Forelimb muscle (tissue), 1 donor: ENCODE results near the gene SVOPL. TPM values are rescaled to one million over a fixed set of nuclear protein-coding genes. Genes with fewer than 3 reads are reported as not detected.
"Not testable (repeated sequence)": the region's sequence is repeated elsewhere in the genome, so short reads cannot be mapped to it uniquely, and the experiment has no call there.

Experiments
- DNase-seq: peaks from one replicate; pipeline ENCODE4 v3.0.0-alpha.2; 2013; ENCODE audit warnings: low read depth
- polyA plus RNA-seq: library from polyadenylated mRNA; unstranded; fragments of 120-200 nt; gene quantifications from one replicate; pipeline ENCODE4 v1.2.1, GENCODE V29; 2013; ENCODE audit not compliant: insufficient read length

Gene SVOPL
- polyA plus RNA-seq, 1 donor, result not detected

DNA sequence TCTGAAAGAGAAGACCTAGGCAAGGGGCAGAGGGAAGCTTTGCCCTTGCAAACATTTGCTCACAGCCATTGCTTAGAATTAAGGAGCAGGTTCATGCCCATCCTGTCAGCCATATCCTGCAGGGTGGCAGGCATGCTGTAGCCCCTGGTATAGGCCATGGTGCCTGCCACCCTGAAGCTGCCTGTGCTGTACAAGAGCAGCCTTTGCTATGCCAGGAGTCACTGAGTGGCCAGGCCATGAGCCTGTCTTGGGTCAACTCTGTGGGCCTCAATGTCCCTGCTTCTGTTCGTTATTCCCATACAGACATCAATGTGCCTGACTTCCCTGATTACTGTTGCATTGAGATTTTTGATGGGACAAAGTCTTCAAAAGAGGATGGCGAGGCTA, 368 bp upstream of the SVOPL start:
- no peak for DNase-seq

DNA sequence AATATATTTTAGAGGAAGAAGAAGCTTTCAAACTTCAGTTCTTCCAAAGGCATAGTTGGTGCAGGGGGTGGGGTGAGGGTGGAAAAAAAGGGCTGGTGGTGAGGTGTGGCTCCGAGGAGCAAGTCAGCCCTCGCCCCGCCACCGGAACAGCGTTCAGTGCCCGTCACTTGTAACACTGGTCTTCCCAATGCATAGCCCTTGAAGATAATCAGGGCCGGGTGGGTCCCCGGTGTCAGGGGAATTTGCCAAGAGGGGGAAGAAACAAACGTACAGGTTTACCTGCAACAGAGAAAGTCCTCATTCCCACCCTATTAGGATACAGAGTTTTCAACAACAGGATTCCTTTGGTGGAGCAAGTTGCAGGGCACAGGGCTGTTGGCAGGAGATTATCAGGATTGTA, 1.5 kb downstream of the SVOPL start:
- no peak for DNase-seq

DNA sequence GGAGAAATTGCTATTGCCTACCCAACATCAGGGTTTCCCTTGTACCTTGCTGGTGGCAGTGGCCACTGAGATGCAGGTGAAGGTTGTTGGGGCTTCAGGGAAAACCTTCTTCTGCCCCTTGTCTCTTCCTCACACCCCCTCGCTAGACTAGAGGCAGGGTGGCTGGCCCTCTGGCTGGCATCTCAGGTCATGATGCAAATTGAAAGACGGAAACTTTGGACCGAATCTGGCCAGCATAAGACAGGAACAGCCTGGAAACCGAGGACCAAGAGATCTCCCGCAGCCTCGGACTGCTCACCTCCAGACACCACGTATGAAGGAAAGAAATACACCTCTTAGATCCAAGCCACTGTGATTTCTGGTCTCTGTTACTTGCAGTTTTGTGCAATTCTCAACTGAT, 2.9 kb downstream of the SVOPL start:
- no peak for DNase-seq

DNA sequence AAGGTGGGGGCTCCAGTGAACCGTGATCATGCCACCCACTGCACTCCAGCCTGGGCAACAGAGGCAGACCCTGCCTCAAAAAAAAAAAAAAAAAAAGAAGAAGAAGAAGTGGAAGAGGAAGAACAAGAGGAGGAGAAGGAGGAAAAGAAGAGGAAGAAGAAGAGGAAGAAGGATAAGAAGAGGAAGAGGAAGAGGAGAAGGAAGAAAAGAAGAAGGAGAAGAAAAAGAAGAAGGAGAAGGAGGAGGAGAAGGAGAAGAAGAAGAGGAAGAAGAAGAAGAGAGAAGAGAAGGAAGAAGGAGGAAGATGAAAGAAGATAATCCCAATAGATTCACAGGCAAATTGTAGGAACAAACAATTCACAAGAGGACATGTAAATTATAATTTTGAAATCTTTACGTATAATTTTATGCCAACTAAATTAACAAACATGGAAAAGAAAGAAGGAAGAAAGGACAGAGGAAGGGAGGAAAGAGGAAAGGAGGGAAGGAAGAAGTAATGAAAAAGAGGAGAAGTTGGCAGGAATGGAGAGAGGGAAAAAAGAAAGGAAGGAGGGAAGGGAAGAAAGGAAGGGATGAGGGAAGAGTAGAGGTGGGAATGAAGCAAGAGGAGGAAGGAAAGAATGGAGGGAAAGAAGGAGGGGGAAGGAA, 3.5 kb downstream of the SVOPL start:
- no peak for DNase-seq

DNA sequence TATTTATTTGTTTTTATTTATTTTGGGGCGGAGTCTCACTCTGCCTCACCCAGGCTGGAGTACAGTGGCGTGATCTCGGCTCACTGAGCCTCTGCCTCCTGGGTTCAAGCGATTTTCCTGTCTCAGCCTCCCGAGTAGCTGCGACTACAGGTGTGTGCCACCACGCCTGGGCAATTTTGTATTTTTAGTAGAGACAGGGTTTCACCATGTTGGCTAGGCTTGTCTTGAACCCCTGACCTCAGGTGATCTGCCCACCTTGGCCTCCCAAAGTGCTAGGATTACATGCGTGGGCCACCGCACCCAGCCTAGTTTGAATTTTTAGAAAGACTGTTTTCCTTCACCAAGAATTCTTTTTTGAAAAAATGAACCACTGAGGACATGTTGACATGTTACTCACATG, 5.4 kb downstream of the SVOPL start:
- DNase-seq, result not testable (repeated sequence)

DNA sequence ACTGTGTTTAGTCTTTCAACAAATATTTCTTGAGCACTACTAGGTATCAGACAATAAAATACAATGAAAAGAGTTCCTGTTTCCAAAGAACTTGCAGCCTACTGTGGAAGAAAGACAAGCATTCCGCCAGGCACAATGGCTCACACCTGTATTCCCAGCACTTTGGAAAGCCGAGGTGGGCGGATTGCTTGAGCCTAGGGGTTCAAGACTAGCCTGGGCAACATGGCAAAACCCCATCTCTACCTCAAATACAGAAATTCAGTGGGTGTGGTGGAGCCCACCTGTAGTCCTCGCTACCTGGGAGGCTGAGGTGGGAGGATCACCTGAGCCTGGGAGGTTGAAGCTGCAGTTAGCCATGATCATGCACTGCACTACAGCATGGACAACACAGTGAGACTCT, 6.1 kb downstream of the SVOPL start:
- no peak for DNase-seq

DNA sequence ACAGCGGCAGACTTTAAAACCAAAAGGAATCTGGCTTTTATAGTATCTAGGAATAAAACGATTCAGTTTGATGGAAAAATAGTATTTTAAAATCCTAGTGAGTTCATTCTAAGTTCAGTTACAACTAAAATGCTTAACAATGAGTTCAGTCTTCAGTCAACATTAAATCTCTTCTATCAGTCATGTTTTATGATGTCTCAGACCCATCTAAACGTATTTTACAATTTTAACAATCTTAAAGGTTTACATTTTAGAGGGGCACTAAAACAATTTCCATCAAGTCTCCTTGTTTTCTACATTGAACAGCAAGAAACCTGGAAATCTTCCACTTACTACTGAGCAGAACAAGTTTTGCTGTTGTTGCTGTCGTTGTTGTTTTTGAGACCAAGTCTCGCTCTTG, 10.0 kb downstream of the SVOPL start:
- DNase-seq, result no peak

DNA sequence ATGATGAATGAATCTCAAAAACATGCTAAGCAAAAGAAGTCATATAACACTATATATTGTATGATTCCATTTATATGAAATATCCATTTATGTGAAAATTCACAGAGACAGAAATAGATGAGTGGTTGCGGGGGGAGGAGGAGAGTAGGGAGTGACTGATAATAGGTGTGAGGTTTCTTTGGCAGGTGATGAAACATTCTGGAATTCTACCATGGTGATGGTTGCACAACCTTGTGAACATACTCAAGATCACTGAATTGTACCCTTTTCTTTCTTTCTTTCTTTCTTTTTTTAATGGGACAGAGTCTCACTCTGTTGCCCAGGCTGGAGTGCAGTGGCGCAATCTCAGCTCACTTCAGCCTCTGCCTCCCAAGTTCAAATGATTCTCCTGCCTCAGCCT, 10.7 kb downstream of the SVOPL start:
- no peak for DNase-seq

DNA sequence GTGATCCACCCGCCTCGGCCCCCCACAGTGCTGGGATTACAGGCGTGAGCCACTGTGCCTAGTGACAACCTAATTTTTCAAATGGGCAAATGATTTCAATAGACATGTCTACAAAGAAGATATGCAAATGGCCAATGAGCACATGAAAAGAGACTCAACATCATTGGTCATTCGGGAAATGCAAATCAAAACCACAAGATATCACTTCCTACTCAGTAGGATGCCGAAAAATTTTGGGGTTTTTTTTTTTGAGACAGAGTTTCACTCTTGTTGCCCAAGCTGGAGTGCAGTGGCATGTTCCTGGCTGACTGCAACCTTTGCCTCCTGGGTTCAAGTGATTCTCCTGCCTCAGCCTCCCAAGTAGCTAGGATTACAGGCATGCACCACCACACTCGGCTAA, 13.1 kb downstream of the SVOPL start:
- DNase-seq, result not testable (repeated sequence)

DNA sequence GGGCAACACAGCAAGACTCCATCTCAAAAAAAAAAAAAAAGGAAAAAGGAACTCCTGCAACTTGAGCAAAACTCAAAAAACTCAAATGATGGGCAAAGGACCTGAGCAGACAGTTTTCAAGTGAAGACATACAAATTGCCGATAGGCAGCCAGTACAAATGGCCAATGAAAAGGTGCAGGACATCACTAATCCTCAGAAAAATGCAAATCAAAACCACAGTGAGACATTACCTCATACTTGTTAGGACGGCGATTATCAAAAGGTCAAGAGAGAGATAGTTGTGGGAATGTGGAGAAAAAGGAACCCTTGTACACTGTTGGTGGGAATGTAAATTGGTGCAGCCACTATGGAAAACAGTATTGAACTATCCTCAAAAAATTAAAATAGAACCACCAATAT, 16.8 kb downstream of the SVOPL start:
- no peak for DNase-seq

DNA sequence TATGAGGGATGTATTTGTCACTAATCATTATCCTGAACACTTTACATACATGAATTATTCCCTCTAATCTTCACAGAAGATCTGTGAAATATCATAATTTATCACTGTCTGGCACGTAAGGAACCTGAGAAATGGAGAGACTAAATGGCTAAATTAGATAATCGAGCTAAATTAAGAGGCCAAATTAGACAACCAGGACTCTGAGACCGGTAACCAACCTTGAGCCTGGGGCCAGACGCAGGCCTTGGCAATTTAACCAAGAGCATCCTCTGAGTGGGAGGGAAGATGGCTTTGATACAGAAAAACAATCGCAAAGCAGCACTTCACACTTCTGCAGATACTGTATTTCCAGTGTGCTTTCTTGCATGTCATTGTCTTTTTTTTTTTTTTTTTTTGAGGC, 21.4 kb downstream of the SVOPL start:
- no peak for DNase-seq

DNA sequence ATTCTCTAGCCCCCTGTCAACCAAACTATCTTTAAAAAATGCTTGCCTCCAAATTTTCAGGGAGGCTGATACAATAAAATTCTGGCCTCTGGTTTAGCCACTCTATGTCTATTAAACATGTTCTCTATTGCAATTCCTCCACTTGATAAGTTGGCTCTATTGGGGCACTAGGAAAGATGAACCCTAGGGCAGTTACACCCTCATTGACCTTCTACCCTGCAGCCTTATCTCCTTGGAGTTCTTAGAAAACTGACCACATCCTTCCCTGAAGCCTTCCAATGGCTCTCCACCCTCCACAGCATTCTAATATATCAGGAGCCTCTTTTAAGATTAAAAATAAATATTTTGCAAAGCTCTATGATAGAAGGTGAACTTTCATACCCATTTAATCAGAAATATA, 30.6 kb downstream of the SVOPL start:
- no peak for DNase-seq

DNA sequence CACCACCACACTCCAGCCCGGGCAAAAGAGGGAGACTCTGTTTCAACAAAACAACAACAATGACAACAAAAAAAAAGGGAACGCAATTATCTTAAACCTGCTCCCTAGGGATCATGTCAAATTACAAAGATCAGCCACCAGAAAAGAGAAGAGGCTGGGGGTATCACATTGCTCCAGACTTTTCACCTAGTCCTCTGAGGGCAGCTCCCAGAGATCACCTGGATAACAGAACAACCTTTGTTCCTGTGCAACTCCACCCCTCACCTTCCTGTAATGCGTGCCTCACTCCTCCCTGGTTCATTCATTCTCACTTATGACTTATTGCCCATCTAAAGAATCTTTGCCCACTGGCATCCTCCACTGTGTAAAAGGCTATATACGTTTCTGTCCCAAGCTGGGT, 31.8 kb downstream of the SVOPL start:
- DNase-seq, result no peak

DNA sequence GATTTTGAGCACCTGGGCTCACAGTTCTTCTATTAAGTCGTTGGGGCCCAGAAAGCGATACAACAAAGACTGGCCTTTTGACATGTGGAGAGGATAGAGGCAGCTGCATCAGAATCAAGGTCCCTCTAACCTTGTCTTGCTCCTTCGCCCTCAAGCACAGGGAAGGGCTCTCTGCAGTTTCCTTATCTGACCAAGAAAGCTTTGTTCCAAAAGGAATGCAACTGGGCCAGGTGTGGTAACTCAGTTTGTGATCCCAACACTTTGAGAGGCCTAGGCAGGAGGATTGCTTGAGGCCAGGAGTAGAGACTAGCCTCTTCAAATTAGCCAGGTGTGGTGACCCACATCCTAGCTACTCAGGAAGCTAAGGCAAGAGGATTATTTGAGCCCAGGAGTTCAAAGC, 32.2 kb downstream of the SVOPL start:
- DNase-seq, result no peak

DNA sequence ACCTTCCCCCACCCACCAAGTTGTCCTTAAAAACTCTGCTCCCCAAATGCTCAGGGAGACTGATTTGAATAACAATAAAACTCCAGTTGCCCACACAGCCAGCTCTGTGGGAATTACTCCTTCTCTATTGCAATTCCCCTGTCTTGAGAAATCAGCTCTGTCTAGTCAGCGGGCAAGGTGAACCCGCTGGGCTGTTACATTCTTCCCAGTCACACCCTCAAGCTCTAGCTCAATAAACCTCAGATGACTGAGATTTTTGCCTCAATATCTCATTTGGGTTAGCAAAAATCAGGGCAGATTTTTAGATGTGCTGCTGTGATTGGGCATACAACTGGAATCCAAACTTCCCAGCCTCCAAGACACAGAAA, 32.9 kb downstream of the SVOPL start:
- DNase-seq, result no peak

DNA sequence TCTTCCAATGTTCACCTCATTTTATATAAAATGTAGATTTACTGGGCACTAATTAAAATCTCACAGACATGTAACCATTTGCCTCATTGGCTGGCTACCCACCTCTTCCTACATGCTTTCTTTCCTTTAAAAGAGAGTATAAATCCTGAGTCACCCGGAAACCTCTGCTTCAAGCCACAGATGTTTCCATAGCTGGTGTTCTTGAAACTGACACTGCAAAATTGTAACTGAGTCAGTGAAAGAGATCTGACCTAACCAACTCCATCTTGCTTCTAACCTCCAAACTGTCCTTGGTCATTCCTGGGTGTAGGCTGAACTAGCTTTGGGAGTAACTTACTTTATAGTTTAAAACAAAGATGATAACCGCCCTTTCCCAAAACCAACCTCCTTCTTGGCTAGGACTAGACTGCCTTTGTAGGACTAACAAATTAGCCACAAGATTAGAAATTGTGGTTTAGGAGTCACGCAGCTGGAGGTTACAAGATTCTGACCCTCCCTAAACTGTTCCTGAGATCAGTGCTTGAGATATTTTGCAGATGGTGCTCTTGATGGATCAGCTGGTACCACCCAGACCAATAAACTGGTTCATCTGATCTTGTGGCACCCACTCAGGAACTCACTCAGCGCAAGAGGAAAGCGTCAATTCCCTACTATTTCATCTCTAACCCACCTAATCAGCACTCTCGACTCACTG, 33.5 kb downstream of the SVOPL start:
- no peak for DNase-seq

DNA sequence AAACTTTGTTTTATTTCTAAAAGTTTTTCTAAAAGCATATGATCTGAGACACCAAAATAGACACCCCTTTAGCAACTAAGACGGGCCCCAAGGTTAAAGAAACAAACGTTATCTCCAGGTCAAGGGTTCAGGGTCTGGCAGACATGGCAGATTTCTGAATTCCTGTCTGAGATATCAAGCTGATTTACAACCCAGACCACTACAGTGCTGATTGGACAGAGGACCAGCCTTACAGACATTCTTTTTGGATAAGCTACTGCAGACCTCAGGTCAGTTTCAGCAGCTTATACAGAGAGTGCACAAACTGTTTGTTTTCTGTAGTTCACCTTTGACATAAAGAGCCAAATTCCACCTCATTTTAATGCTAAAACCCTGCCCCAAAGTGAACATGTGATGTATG, 34.8 kb downstream of the SVOPL start:
- DNase-seq, result no peak

DNA sequence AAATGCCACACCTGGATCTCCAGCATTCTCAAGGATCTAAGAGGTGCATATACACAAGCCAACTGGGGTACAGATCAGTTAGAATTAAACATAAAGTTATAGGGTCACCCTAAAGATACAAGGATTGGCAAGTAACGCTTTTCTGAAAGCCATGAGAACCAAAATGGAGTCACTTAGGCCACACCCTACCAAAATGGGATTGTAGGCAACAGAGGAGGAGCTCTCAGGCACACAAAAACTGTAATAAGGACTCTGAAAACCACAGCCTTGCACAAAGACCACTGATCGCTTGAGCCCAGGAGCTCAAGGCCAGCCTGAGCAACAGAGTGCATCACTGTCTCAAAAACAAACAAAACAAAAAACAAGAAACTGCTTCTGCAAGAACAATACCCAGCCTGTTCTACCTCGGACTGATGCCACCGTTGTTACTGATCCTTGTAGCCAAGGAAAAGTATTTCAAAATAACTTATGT, 35.5 kb downstream of the SVOPL start:
- no peak for DNase-seq

DNA sequence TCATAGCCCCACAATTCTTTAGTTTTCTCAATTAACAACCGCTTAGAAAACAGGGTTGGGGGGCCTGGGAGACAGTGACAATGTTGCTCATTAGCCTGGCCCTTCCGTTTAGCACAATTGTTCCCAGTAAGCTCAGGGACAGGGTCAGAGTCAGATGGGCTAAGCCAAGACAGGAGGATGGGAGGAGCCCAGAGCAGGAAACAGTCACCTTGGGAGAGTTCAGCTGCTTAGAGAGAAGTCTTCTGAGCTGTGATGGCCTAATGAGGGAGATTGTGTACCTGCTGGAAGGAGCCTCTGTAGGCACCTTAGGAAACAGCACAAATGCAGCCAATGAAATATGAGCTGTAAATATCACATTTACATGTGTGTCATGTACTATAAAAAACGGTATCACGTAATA, 35.9 kb downstream of the SVOPL start:
- no peak for DNase-seq

DNA sequence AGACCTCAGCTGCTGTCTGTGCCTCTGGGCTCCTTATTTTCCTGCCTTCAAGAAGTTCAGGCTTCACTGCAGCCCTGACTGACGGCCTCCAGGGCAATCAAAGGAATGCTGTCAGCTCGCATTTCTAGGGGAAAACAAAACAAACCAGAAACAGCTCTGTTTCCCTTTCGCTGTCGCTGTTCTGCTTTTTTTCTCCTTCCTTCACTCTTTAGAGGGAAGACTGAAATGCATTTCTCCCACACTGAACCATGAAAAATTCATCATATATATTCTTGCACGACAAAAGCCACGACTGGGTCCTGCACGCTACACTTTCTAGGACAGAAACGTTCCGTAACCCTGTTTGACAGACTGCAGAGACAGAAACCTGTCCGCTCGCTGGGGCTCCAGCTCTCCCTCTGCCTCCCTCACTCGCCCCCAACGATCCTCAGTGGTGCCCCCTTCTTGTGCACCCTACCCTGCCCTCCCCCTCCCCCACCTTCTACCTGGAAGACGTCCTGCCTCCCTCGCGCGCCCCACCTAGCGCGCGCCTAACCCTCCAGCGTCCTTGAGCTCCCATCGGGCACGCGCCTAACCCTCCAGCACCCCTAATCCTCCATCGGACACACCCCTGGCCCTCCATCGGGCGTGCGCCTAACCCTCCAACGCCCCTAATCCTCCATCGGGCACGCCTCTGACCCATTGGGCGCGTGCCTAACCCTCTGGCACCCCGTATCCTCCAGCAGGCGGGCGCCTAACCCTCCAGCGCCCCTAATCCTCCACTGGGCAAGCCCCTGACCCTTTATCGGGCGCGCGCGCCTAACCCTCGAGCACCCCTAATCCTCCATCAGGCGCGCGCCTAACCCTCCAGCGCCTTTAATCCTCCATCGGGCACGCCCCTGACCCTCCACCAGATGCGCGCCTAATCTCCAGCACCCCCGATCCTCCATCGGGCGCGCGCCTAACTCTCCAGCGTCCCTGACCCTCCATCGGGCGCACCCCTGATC, 37.1 kb downstream of the SVOPL start:
- no peak for DNase-seq

DNA sequence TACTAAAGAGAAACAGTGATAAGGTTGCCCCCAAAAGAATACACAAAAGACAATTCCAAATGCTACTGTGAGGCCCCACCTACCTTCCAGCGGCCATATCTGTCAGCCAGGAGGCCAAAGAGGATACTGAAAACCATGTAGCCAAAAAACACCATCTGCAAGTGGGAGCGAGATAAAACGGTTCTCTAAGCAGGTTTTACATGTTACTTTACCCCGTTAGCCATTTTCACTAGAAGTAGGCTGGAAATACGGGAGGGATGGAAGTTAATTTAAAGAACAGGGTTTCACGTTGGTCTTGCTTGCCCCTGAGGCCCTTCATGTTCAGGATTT, 38.2 kb downstream of the SVOPL start:
- no peak for DNase-seq

DNA sequence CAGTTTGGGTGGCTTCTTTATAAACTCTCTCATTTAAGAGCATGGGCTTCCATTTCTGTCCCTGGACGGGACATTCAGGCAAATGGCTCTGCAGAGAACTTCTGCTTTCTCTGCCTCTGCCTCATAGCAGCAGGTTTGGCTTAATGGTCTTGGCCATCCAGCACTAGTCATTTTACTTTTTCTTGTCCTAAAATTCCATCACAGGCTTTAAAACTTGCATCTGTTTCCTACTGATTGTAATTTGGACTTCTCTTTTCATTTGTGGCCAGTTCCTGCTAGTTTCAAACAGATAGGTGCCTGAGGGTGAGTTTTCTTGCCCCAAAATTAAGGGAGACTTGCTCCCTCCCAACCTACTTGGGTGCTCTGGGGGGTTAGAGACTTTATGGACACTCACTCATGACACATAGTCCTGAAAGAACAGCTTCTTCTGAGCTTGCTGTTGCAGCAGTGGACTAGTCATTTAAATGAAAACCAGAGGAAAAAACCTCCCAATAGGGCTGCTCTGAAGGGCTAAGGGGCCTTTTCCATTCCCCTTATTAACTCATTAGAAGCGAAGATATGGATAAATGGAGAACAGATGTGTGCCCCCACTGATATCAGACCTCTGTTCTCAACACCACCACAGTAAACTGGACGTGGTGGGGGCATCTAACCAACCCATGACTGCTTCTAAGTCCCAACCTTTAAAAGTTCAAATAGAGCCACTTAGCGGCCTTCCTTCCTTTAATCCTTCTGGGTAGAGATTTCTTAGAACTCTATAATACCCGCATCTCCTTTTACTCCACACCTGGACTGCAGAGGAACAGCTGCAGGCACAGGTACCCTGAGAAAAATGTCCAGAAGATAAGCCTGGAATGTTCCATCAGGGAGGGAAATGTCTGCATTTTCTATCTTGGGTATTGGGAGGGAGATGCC, 38.8 kb downstream of the SVOPL start:
- DNase-seq, result no peak
